ENCODE results near the gene NEK5. TPM values are rescaled to one million over a fixed set of nuclear protein-coding genes. Genes with fewer than 3 reads are reported as not detected.
"Not testable (repeated sequence)": the region's sequence is repeated elsewhere in the genome, so short reads cannot be mapped to it uniquely, and the experiment has no call there.

Gene NEK5
- total RNA-seq, 1 donor from 2014 or later = 0.50 TPM

- Histone ChIP-seq H3K36me3 (ENCODE audit: insufficient read depth, low read length) (no peaks in the 10 kb centered on the region), H3K27me3 (ENCODE audit: insufficient read depth, low read length) (no peaks in the 10 kb centered on the region), H4K20me1 (ENCODE audit: insufficient read depth, low read length) (peaks cover 13% of the 10 kb centered on the region), H3K27ac (ENCODE audit: low read depth, low read length) (no peak overlapping the region), H3K4me3 (ENCODE audit: insufficient read depth, low read depth, low read length) (no peak overlapping the region), H3K9me3 (ENCODE audit: insufficient read depth, low read depth, low read length) (no peaks in the 10 kb centered on the region), H3K9ac (ENCODE audit: low read length) (no peak overlapping the region), H3K79me2 (ENCODE audit: insufficient read depth, low read length) (peaks cover 4% of the 10 kb centered on the region), H2AFZ (ENCODE audit: low read depth, low read length) (no peak overlapping the region), H3K4me1 (ENCODE audit: insufficient read depth, low read length) (no peaks in the 10 kb centered on the region), H3K4me2 (ENCODE audit: low read length) (no peak overlapping the region)
- TF ChIP-seq EZH2 (IDR thresholded peaks at IDR 0.05; ENCODE audit: insufficient read depth, low read length) = no peak
- TF ChIP-seq, protein P1, sequence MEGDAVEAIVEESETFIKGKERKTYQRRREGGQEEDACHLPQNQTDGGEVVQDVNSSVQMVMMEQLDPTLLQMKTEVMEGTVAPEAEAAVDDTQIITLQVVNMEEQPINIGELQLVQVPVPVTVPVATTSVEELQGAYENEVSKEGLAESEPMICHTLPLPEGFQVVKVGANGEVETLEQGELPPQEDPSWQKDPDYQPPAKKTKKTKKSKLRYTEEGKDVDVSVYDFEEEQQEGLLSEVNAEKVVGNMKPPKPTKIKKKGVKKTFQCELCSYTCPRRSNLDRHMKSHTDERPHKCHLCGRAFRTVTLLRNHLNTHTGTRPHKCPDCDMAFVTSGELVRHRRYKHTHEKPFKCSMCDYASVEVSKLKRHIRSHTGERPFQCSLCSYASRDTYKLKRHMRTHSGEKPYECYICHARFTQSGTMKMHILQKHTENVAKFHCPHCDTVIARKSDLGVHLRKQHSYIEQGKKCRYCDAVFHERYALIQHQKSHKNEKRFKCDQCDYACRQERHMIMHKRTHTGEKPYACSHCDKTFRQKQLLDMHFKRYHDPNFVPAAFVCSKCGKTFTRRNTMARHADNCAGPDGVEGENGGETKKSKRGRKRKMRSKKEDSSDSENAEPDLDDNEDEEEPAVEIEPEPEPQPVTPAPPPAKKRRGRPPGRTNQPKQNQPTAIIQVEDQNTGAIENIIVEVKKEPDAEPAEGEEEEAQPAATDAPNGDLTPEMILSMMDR (IDR thresholded peaks at IDR 0.05; ENCODE audit: insufficient read depth, low read depth, low read length) = no peak
- H3K27ac Mint-ChIP-seq (ENCODE audit: unreplicated experiment) = no peak overlapping the region
- H3K36me3 Mint-ChIP-seq (ENCODE audit: low read depth, unreplicated experiment) = peaks cover 13% of the 10 kb centered on the region
- FAIRE-seq (no peak), DNase-seq (ENCODE audit: low read depth) (no peak)
- H3K27me3 Mint-ChIP-seq (ENCODE audit: low read depth, unreplicated experiment) = no peaks in the 10 kb centered on the region
- H3K4me3 Mint-ChIP-seq (ENCODE audit: unreplicated experiment) = no peak overlapping the region
- peaks cover 6% of the 10 kb centered on the region for H3K4me1 Mint-ChIP-seq (ENCODE audit: low read depth, unreplicated experiment)
- peaks cover 4% of the 10 kb centered on the region for H3K9me3 Mint-ChIP-seq (ENCODE audit: unreplicated experiment)
Measured at GRCh38 chr13:52034616-52035226, 94.2 kb downstream of the NEK5 start.

- Mint-ChIP-seq H3K9me3 (ENCODE audit: unreplicated experiment) (peaks cover 11% of the 10 kb centered on the region), H3K4me3 (ENCODE audit: unreplicated experiment) (no peak overlapping the region), H3K36me3 (ENCODE audit: low read depth, unreplicated experiment) (peaks cover 30% of the 10 kb centered on the region), H3K4me1 (ENCODE audit: low read depth, unreplicated experiment) (peaks cover 6% of the 10 kb centered on the region), H3K27ac (ENCODE audit: unreplicated experiment) (no peak overlapping the region), H3K27me3 (ENCODE audit: low read depth, unreplicated experiment) (no peaks in the 10 kb centered on the region)
- Histone ChIP-seq H3K27me3 (ENCODE audit: insufficient read depth, low read length) (no peaks in the 10 kb centered on the region), H3K4me1 (ENCODE audit: insufficient read depth, low read length) (no peaks in the 10 kb centered on the region), H3K9ac (ENCODE audit: low read length) (no peak overlapping the region), H3K36me3 (ENCODE audit: insufficient read depth, low read length) (peaks cover 10% of the 10 kb centered on the region), H3K9me3 (ENCODE audit: insufficient read depth, low read depth, low read length) (no peaks in the 10 kb centered on the region), H3K27ac (ENCODE audit: low read depth, low read length) (no peak overlapping the region), H4K20me1 (ENCODE audit: insufficient read depth, low read length) (peaks cover 15% of the 10 kb centered on the region), H2AFZ (ENCODE audit: low read depth, low read length) (no peak overlapping the region), H3K4me3 (ENCODE audit: insufficient read depth, low read depth, low read length) (no peak overlapping the region), H3K79me2 (ENCODE audit: insufficient read depth, low read length) (peaks cover 6% of the 10 kb centered on the region), H3K4me2 (ENCODE audit: low read length) (no peak overlapping the region)
- TF ChIP-seq, protein P1 (IDR thresholded peaks at IDR 0.05; ENCODE audit: insufficient read depth, low read depth, low read length) = no peak
- TF ChIP-seq EZH2 (IDR thresholded peaks at IDR 0.05; ENCODE audit: insufficient read depth, low read length) = no peak
- DNase-seq (ENCODE audit: low read depth) (no peak), FAIRE-seq (no peak)
Measured at GRCh38 chr13:52033039-52033438, 95.8 kb downstream of the NEK5 start.

GRCh38 chr13:52030401-52030800 lies 98.5 kb downstream of the NEK5 start:
- FAIRE-seq; DNase-seq (ENCODE audit: low read depth); H3K27me3 Mint-ChIP-seq (ENCODE audit: low read depth, unreplicated experiment); H3K4me3 Mint-ChIP-seq (ENCODE audit: unreplicated experiment); H2AFZ ChIP-seq (ENCODE audit: low read depth, low read length); H3K27me3 ChIP-seq (ENCODE audit: insufficient read depth, low read length); H3K4me1 Mint-ChIP-seq (ENCODE audit: low read depth, unreplicated experiment); H3K27ac ChIP-seq (ENCODE audit: low read depth, low read length); H3K27ac Mint-ChIP-seq (ENCODE audit: unreplicated experiment); H3K4me2 ChIP-seq (ENCODE audit: low read length); H3K4me3 ChIP-seq (ENCODE audit: insufficient read depth, low read depth, low read length); H3K9ac ChIP-seq (ENCODE audit: low read length); H3K4me1 ChIP-seq (ENCODE audit: insufficient read depth, low read length); H3K9me3 ChIP-seq (ENCODE audit: insufficient read depth, low read depth, low read length): not testable (repeated sequence)
- Histone ChIP-seq H3K36me3 (ENCODE audit: insufficient read depth, low read length) (peaks cover 10% of the 10 kb centered on the region), H3K79me2 (ENCODE audit: insufficient read depth, low read length) (peaks cover 16% of the 10 kb centered on the region), H4K20me1 (ENCODE audit: insufficient read depth, low read length) (peaks cover 31% of the 10 kb centered on the region)
- Mint-ChIP-seq H3K9me3 (ENCODE audit: unreplicated experiment) (peaks cover 16% of the 10 kb centered on the region), H3K36me3 (ENCODE audit: low read depth, unreplicated experiment) (peaks cover 49% of the 10 kb centered on the region)

Data from astrocyte (in vitro differentiated cells and primary cell).